DND-41 (cell line): Measurements from ENCODE around the gene AK8.

Experiments
- EZH2 ChIP-seq: IDR thresholded peaks from 3 replicates; pipeline ENCODE4 v1.6.1; 2012; ENCODE audit warnings: borderline replicate concordance, low read depth, mild to moderate bottlenecking, moderate library complexity, low read length, inconsistent platforms; ENCODE audit not compliant: severe bottlenecking
- TF ChIP-seq, protein P1 (sequence below): IDR thresholded peaks from 2 replicates; pipeline ENCODE4 v1.5.1; 2012; ENCODE audit warnings: borderline replicate concordance, low read length, moderate library complexity, mild to moderate bottlenecking; ENCODE audit not compliant: poor library complexity, severe bottlenecking; ENCODE audit errors: extremely low read depth

DNA sequence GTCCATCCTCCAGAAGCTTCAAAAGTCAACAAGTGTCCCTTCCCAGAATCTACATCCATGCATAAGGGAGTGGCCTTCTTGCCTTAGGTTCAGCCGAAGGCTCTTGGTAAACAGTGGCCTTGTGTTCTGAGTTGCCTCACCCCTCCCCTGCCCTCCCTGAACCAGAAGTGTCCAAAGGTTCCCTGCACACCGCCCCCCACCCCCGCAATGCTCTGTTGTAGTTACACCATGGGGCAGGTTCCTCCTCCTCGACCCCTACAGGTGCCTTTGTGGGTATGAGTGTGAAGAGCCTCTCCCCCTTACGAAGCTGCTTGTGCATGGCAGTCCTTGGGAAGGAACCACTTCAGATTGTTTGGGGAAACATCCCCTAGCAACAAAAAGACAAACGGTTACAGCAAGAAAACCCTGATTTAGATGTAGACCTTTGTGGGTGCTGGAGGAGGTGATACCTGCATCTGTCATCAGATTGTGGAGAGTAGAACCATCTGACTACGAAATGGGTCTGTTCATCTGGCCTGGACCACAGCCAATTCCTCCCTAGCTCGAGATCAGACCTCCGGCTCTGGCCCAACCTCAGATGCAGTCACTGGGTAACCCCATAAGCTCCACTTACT lies 7.7 kb upstream of the AK8 start:
- no peak for TF ChIP-seq EZH2
- TF ChIP-seq, protein P1, sequence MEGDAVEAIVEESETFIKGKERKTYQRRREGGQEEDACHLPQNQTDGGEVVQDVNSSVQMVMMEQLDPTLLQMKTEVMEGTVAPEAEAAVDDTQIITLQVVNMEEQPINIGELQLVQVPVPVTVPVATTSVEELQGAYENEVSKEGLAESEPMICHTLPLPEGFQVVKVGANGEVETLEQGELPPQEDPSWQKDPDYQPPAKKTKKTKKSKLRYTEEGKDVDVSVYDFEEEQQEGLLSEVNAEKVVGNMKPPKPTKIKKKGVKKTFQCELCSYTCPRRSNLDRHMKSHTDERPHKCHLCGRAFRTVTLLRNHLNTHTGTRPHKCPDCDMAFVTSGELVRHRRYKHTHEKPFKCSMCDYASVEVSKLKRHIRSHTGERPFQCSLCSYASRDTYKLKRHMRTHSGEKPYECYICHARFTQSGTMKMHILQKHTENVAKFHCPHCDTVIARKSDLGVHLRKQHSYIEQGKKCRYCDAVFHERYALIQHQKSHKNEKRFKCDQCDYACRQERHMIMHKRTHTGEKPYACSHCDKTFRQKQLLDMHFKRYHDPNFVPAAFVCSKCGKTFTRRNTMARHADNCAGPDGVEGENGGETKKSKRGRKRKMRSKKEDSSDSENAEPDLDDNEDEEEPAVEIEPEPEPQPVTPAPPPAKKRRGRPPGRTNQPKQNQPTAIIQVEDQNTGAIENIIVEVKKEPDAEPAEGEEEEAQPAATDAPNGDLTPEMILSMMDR, result no peak
